GM03348 (cell line): ENCODE measurements around the gene SLC39A12.

Experiments
- DNase-seq: peaks from one replicate; pipeline ENCODE4 v3.0.0; 2012; ENCODE audit warnings: low spot score

SLC39A12 gene

GRCh38 chr10:18059826-18060559 lies 108.3 kb downstream of the SLC39A12 start:
- no peak for DNase-seq

- no peak for DNase-seq
Observed at GRCh38 chr10:18066947-18067346, 115.2 kb downstream of the SLC39A12 start.

DNA sequence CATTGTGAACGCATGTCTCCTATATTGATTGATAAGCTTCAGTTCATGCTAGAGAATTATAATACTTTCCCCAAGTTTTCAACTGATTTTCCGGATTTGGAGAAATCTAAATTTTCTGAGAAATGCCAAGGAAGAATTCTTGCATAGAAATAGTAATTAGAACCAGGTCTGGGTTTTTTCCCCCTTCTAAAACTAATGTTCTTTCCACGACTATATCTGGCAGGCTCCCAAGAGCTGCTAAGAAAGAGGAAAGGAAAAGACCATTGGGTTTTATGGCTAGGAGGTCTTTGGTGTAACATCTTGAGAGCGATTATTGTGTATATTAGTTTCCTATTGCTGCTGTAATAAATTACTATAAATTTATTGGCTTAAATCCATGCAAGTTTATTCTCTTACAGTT lies 116.7 kb downstream of the SLC39A12 start:
- DNase-seq = no peak

DNA sequence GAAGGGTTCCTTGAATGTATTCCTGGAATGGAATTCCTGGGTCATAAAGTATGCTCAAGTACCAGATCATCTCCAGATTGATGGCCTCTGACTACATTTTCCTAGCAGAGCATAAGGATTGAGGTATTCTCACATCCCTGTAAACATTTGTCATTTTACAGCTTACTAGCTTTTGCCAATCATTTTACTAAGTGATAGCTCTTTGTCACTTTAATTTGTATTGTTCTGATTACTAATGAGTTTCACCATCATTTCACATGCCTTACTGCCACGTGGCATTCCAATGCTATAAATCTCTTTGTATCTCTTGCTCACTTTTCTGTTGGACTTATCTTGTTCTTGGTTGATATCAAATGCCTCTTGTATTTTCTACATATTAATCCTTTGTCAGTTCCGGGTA lies 119.9 kb downstream of the SLC39A12 start:
- DNase-seq = no peak

DNA sequence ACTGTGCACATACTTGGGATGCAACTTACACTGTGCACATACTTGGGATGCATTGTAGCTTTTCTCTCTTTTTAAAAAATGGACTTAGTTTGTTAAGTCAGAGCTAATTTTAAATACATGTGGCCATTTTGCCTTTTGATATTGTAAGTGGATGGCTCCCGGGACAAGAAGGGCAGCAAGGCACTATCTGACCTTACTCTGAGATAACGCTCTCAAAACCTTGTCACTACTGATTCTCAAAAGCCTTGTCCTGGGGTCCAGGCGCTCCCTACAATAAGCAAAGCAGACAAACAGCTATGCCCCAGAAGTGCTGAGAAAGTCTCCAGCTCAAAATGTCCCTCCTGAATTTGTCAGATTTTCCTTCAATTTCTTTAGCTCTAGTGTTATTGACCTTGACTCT lies 121.6 kb downstream of the SLC39A12 start:
- no peak for DNase-seq

- no peak for DNase-seq
Observed at GRCh38 chr10:18075881-18076280, 124.2 kb downstream of the SLC39A12 start.

- DNase-seq = peak; percentile 32
Observed at GRCh38 chr10:18079665-18080295, 128.1 kb downstream of the SLC39A12 start.

GRCh38 chr10:18082381-18082780 lies 130.7 kb downstream of the SLC39A12 start:
- no peak for DNase-seq

- DNase-seq = no peak
Observed at GRCh38 chr10:18085855-18086254, 134.1 kb downstream of the SLC39A12 start.

DNA sequence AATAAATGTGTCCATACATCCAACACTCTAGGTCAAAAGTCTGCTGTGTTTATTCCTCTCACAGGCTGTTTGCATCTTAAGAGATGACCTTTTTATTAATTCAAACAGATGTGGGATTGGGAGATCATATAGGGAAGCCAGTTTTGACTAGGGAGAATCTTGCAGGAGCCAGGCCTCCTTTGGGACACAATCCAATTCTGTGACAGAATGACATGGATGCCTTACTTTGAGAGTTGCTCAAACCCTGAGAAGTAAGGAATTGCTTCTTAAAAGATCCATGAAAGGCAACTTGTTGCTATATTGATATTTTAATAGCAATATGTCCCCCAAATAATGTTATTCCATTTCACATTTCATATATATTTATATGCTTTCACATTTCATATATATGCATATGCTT lies 135.0 kb downstream of the SLC39A12 start:
- no peak for DNase-seq

DNA sequence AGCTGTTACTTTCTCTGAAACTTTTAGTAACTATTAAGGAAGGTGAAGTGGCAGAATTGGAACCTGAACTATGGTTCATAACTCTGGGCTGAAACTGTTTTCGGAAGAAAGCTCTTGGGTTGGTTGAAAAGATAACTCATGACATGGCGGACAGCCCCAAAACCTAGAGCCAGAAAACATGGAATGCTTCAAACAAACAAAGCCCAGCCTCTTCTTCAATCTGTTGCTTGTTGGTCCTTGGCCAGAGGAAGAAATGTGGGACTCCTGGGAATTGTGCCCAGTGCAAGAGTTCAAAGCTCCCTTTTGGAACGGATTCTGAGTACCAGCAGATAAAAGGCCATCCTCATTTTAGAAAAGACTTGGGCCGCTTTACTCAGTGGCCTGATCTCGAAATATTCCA lies 135.6 kb downstream of the SLC39A12 start:
- peak; percentile 28 for DNase-seq
